Progenitor cell of endocrine pancreas (in vitro differentiated cells): ENCODE results near the gene TJP3. TPM values are rescaled to one million over a fixed set of nuclear protein-coding genes. Genes with fewer than 3 reads are reported as not detected.

Experiments
- DNase-seq: peaks from one replicate; pipeline ENCODE4 v3.0.0; 2021; ENCODE audit warnings: low spot score; ENCODE audit not compliant: unreplicated experiment
- H3K27ac Mint-ChIP-seq: 2 replicates; pipeline ENCODE4 v1.8.0; 2021; ENCODE audit warnings: mild to moderate bottlenecking, moderate library complexity, mixed read lengths
- H3K27me3 Mint-ChIP-seq: 2 replicates; pipeline ENCODE4 v1.8.0; 2021; ENCODE audit warnings: mixed read lengths
- H3K36me3 Mint-ChIP-seq: 2 replicates; pipeline ENCODE4 v1.8.0; 2022; ENCODE audit warnings: mixed read lengths; ENCODE audit not compliant: insufficient read depth
- H3K4me1 Mint-ChIP-seq: 2 replicates; pipeline ENCODE4 v1.8.0; 2021; ENCODE audit warnings: low read depth, mixed read lengths
- H3K4me3 Mint-ChIP-seq: 2 replicates; pipeline ENCODE4 v1.8.0; 2021; ENCODE audit warnings: low read depth, mild to moderate bottlenecking, moderate library complexity, mixed read lengths
- H3K9me3 Mint-ChIP-seq: 2 replicates; pipeline ENCODE4 v1.8.0; 2021; ENCODE audit warnings: low read depth, mixed read lengths
- CTCF ChIP-seq: fragments of 200-600 bp; sonication (generic); IDR thresholded peaks from one replicate; pipeline ENCODE4 v1.5.0; 2021; ENCODE audit warnings: antibody characterized with exemption, mild to moderate bottlenecking; ENCODE audit not compliant: unreplicated experiment
- total RNA-seq: library from RNA; stranded (reverse); gene quantifications from 2 replicates; pipeline ENCODE4 v1.2.1, GENCODE V29; 2021

TJP3 gene
- total RNA-seq, 1 donor from 2014 or later = 40.7 TPM

- Mint-ChIP-seq H3K9me3 (no peaks in the 10 kb centered on the region), H3K27me3 (no peaks in the 10 kb centered on the region), H3K27ac (peak overlapping the region; percentile 86), H3K4me1 (peaks cover 7% of the 10 kb centered on the region), H3K4me3 (peak overlapping the region; percentile 80), H3K36me3 (no peaks in the 10 kb centered on the region)
- DNase-seq = peak; percentile 64
- TF ChIP-seq CTCF = no peak
Measured at GRCh38 chr19:3722443-3723109, 14.4 kb downstream of the TJP3 start.

GRCh38 chr19:3723110-3723488 is 14.9 kb downstream of the TJP3 start:
- TF ChIP-seq CTCF = no peak
- Mint-ChIP-seq H3K4me3 (peak overlapping the region; percentile 58), H3K36me3 (no peaks in the 10 kb centered on the region), H3K27ac (peak overlapping the region; percentile 71), H3K4me1 (peaks cover 7% of the 10 kb centered on the region), H3K9me3 (no peaks in the 10 kb centered on the region), H3K27me3 (no peaks in the 10 kb centered on the region)
- no peak for DNase-seq

GRCh38 chr19:3723883-3724282 is 15.7 kb downstream of the TJP3 start:
- DNase-seq = no peak
- H3K4me3 Mint-ChIP-seq = no peak overlapping the region
- H3K9me3 Mint-ChIP-seq = no peaks in the 10 kb centered on the region
- no peaks in the 10 kb centered on the region for H3K36me3 Mint-ChIP-seq
- H3K27me3 Mint-ChIP-seq = no peaks in the 10 kb centered on the region
- TF ChIP-seq CTCF = no peak
- H3K4me1 Mint-ChIP-seq = peaks cover 7% of the 10 kb centered on the region
- H3K27ac Mint-ChIP-seq = no peak overlapping the region

- peaks cover 7% of the 10 kb centered on the region for H3K4me1 Mint-ChIP-seq
- no peaks in the 10 kb centered on the region for H3K36me3 Mint-ChIP-seq
- no peak overlapping the region for H3K27ac Mint-ChIP-seq
- no peaks in the 10 kb centered on the region for H3K9me3 Mint-ChIP-seq
- H3K4me3 Mint-ChIP-seq = no peak overlapping the region
- no peak for DNase-seq
- H3K27me3 Mint-ChIP-seq = no peaks in the 10 kb centered on the region
- TF ChIP-seq CTCF = no peak
Measured at GRCh38 chr19:3725121-3725520, 16.9 kb downstream of the TJP3 start.

GRCh38 chr19:3725640-3726310 is 17.6 kb downstream of the TJP3 start:
- Mint-ChIP-seq H3K27ac (no peak overlapping the region), H3K4me3 (no peak overlapping the region), H3K4me1 (peaks cover 7% of the 10 kb centered on the region), H3K36me3 (no peaks in the 10 kb centered on the region), H3K27me3 (no peaks in the 10 kb centered on the region), H3K9me3 (no peaks in the 10 kb centered on the region)
- TF ChIP-seq CTCF = no peak
- DNase-seq = no peak
